NCI-H345 (cell line): ENCODE measurements around the gene LDB2.
A peak's percentile ranks its signal among the peaks of the same experiment; 100 is the strongest.
"Not testable (repeated sequence)": the region's sequence is repeated elsewhere in the genome, so short reads cannot be mapped to it uniquely, and the experiment has no call there.

Source experiments
- DNase-seq: peaks from one replicate; lab custom pipeline; 2025; lab: John Stamatoyannopoulos, UW

LDB2 gene

GRCh38 chr4:16544869-16545268 lies 353.6 kb downstream of the LDB2 start:
- DNase-seq: no peak

GRCh38 chr4:16544251-16544721 lies 354.2 kb downstream of the LDB2 start:
- no peak for DNase-seq

GRCh38 chr4:16537926-16538325 lies 360.5 kb downstream of the LDB2 start:
- no peak for DNase-seq

GRCh38 chr4:16532240-16532970 lies 366.0 kb downstream of the LDB2 start:
- no peak for DNase-seq

- no peak for DNase-seq
Measured at GRCh38 chr4:16530688-16531635, 367.5 kb downstream of the LDB2 start.

GRCh38 chr4:16524911-16525554 lies 373.4 kb downstream of the LDB2 start:
- DNase-seq: no peak

- no peak for DNase-seq
Measured at GRCh38 chr4:16524406-16524805, 374.0 kb downstream of the LDB2 start.

- not testable (repeated sequence) for DNase-seq
Measured at GRCh38 chr4:16523526-16523925, 374.9 kb downstream of the LDB2 start.

GRCh38 chr4:16521156-16521915 lies 377.1 kb downstream of the LDB2 start:
- no peak for DNase-seq

GRCh38 chr4:16516796-16517439 lies 381.5 kb downstream of the LDB2 start:
- DNase-seq: peak; percentile 8

- DNase-seq: no peak
Measured at GRCh38 chr4:16513876-16514275, 384.6 kb downstream of the LDB2 start.

GRCh38 chr4:16508968-16509367 lies 389.5 kb downstream of the LDB2 start:
- DNase-seq: no peak

- DNase-seq: no peak
Measured at GRCh38 chr4:16505726-16506125, 392.7 kb downstream of the LDB2 start.

- DNase-seq: no peak
Measured at GRCh38 chr4:16505267-16505666, 393.2 kb downstream of the LDB2 start.

GRCh38 chr4:16503421-16504100 lies 394.9 kb downstream of the LDB2 start:
- no peak for DNase-seq

- no peak for DNase-seq
Measured at GRCh38 chr4:16498978-16499377, 399.5 kb downstream of the LDB2 start.

- no peak for DNase-seq
Measured at GRCh38 chr4:16496501-16496900, 401.9 kb downstream of the LDB2 start.

GRCh38 chr4:16492872-16493271 lies 405.6 kb downstream of the LDB2 start:
- DNase-seq: no peak

GRCh38 chr4:16489226-16489625 lies 409.2 kb downstream of the LDB2 start:
- no peak for DNase-seq

GRCh38 chr4:16488084-16488483 lies 410.4 kb downstream of the LDB2 start:
- no peak for DNase-seq

GRCh38 chr4:16484711-16485110 lies 413.7 kb downstream of the LDB2 start:
- DNase-seq: no peak
